H9 (cell line): Measurements from ENCODE around the gene VSIR. TPM values are rescaled to one million over a fixed set of nuclear protein-coding genes. Genes with fewer than 3 reads are reported as not detected.

Experiments used
- DNase-seq: peaks from one replicate; pipeline ENCODE4 v3.0.0-alpha.2; 2017
- H2AFZ ChIP-seq: one replicate; pipeline ENCODE4 v1.6.1; 2013; ENCODE audit warnings: mild to moderate bottlenecking, low read length, control low read depth, moderate library complexity
- H2AK5ac ChIP-seq: 2 replicates; pipeline ENCODE4 v1.6.1; 2013; ENCODE audit warnings: low read length, control low read depth, mixed read lengths; ENCODE audit not compliant: insufficient read length
- H2BK120ac ChIP-seq: one replicate; pipeline ENCODE4 v1.6.1; 2013; ENCODE audit warnings: low read depth, mild to moderate bottlenecking, low read length, control low read depth, inconsistent platforms; ENCODE audit not compliant: poor library complexity, severe bottlenecking
- H2BK12ac ChIP-seq: 2 replicates; pipeline ENCODE4 v1.6.1; 2013; ENCODE audit warnings: low read length, control low read depth, mixed read lengths, low read depth; ENCODE audit not compliant: insufficient read length
- H2BK15ac ChIP-seq: 2 replicates; pipeline ENCODE4 v1.6.1; 2013; ENCODE audit warnings: low read depth, low read length, control low read depth
- H2BK20ac ChIP-seq: one replicate; pipeline ENCODE4 v1.6.1; 2013; ENCODE audit warnings: low read depth, mild to moderate bottlenecking, low read length, control low read depth, inconsistent platforms; ENCODE audit not compliant: poor library complexity, severe bottlenecking
- H2BK5ac ChIP-seq: 2 replicates; pipeline ENCODE4 v1.6.1; 2013; ENCODE audit warnings: low read length, control low read depth, mixed read lengths; ENCODE audit not compliant: insufficient read length
- H3K14ac ChIP-seq: 2 replicates; pipeline ENCODE4 v1.6.1; 2013; ENCODE audit warnings: low read length, control low read depth; ENCODE audit not compliant: insufficient read depth
- H3K18ac ChIP-seq: 2 replicates; pipeline ENCODE4 v1.6.1; 2013; ENCODE audit warnings: low read depth, mild to moderate bottlenecking, mixed read lengths, low read length, control low read depth; ENCODE audit not compliant: insufficient read length
- H3K23ac ChIP-seq: 2 replicates; pipeline ENCODE4 v1.6.1; 2013; ENCODE audit warnings: low read length, control low read depth, mixed read lengths, low read depth; ENCODE audit not compliant: insufficient read length
- H3K23me2 ChIP-seq: 2 replicates; pipeline ENCODE4 v1.6.1; 2013; ENCODE audit warnings: low read depth, mild to moderate bottlenecking, mixed read lengths, low read length, control low read depth; ENCODE audit not compliant: insufficient read length, poor library complexity, severe bottlenecking
- H3K27ac ChIP-seq: 2 replicates; pipeline ENCODE4 v1.5.1; 2013; ENCODE audit warnings: low read length, control low read depth, mixed read lengths, low read depth; ENCODE audit not compliant: insufficient read length
- H3K27me3 ChIP-seq: 2 replicates; pipeline ENCODE4 v1.6.1; 2013; ENCODE audit warnings: low read length, control low read depth, inconsistent platforms; ENCODE audit not compliant: insufficient read depth
- H3K4ac ChIP-seq: 2 replicates; pipeline ENCODE4 v1.6.1; 2013; ENCODE audit warnings: low read depth, mild to moderate bottlenecking, control low read depth, inconsistent platforms, low read length, moderate library complexity
- H3K4me1 ChIP-seq: 2 replicates; pipeline ENCODE4 v1.6.1; 2013; ENCODE audit warnings: low read length, control low read depth, inconsistent platforms; ENCODE audit not compliant: insufficient read depth
- H3K4me2 ChIP-seq: 2 replicates; pipeline ENCODE4 v1.6.1; 2013; ENCODE audit warnings: low read length, control low read depth, mixed read lengths; ENCODE audit not compliant: insufficient read length, insufficient read depth
- H3K56ac ChIP-seq: 2 replicates; pipeline ENCODE4 v1.6.1; 2013; ENCODE audit warnings: low read depth, mild to moderate bottlenecking, mixed read lengths, low read length, control low read depth; ENCODE audit not compliant: insufficient read length
- H3K79me1 ChIP-seq: 2 replicates; pipeline ENCODE4 v1.6.1; 2013; ENCODE audit warnings: low read depth, mild to moderate bottlenecking, moderate library complexity, low read length, control low read depth, inconsistent platforms; ENCODE audit not compliant: insufficient read depth, poor library complexity, severe bottlenecking
- H3K79me2 ChIP-seq: 2 replicates; pipeline ENCODE4 v1.6.1; 2013; ENCODE audit warnings: low read length, control low read depth, inconsistent platforms; ENCODE audit not compliant: insufficient read depth
- H3K9ac ChIP-seq: 2 replicates; pipeline ENCODE4 v1.6.1; 2013; ENCODE audit warnings: low read length, control low read depth, mixed read lengths; ENCODE audit not compliant: insufficient read length; ENCODE audit errors: extremely low read depth
- H3K9me3 ChIP-seq: one replicate; pipeline ENCODE4 v1.6.1; 2013; ENCODE audit warnings: low read depth, low read length, inconsistent platforms; ENCODE audit not compliant: control insufficient read depth
- H3T11ph ChIP-seq: one replicate; pipeline ENCODE4 v1.6.1; 2013; ENCODE audit warnings: mild to moderate bottlenecking, low read length, control low read depth, inconsistent platforms
- H4K20me1 ChIP-seq: one replicate; pipeline ENCODE4 v1.6.1; 2013; ENCODE audit not compliant: control insufficient read depth, insufficient read length, insufficient read depth
- H4K5ac ChIP-seq: 2 replicates; pipeline ENCODE4 v1.6.1; 2013; ENCODE audit warnings: low read depth, mild to moderate bottlenecking, mixed read lengths, low read length, control low read depth; ENCODE audit not compliant: insufficient read length
- H4K8ac ChIP-seq: replicated peaks from 2 replicates; pipeline ENCODE4 v1.6.1; 2013; ENCODE audit warnings: low read length, control low read depth, mixed read lengths, low read depth; ENCODE audit not compliant: insufficient read length
- H4K91ac ChIP-seq: 2 replicates; pipeline ENCODE4 v1.6.1; 2013; ENCODE audit warnings: low read depth, mild to moderate bottlenecking, moderate library complexity, mixed read lengths, low read length, control low read depth; ENCODE audit not compliant: insufficient read length
- H3K27ac Mint-ChIP-seq, 3 experiments: 2 replicates in 2 of 3; 3 replicates in 1 of 3; pipeline ENCODE4 v1.8.0; 2020 to 2021; ENCODE audit warnings: mixed read lengths in 3 of 3, mild to moderate bottlenecking in 1 of 3, moderate library complexity in 1 of 3
- H3K27me3 Mint-ChIP-seq: 2 replicates; pipeline ENCODE4 v1.8.0; 2021; ENCODE audit warnings: low read depth, mild to moderate bottlenecking, moderate library complexity, mixed read lengths
- H3K36me3 Mint-ChIP-seq, 3 experiments: 2 replicates in 2 of 3; 3 replicates in 1 of 3; pipeline ENCODE4 v1.8.0; 2020 to 2021; ENCODE audit warnings: low read depth in 3 of 3, mixed read lengths in 3 of 3; ENCODE audit not compliant: insufficient read depth in 1 of 3
- H3K4me1 Mint-ChIP-seq, 2 experiments: 2 replicates each; pipeline ENCODE4 v1.8.0; 2020; ENCODE audit warnings: mixed read lengths in 2 of 2
- H3K4me3 Mint-ChIP-seq, 2 experiments: 2 replicates in 1 of 2; 3 replicates in 1 of 2; pipeline ENCODE4 v1.8.0; 2020 to 2021; ENCODE audit warnings: mild to moderate bottlenecking in 2 of 2, mixed read lengths in 2 of 2, moderate library complexity in 1 of 2
- H3K9me3 Mint-ChIP-seq, 2 experiments: 2 replicates in 1 of 2; 3 replicates in 1 of 2; pipeline ENCODE4 v1.8.0; 2020; ENCODE audit warnings: mild to moderate bottlenecking in 2 of 2, mixed read lengths in 2 of 2, moderate library complexity in 1 of 2
- CTCF ChIP-seq: fragments of 200-600 bp; sonication (generic); conservative IDR thresholded peaks from 3 replicates; pipeline ENCODE4 v1.8.0; 2021; ENCODE audit warnings: antibody characterized with exemption, mild to moderate bottlenecking
- WGBS: extraction: QIAGEN DNeasy Blood & Tissue Kit; methylation state at CpG from one replicate; pipeline ENCODE4 v1.1.7; 2013; ENCODE audit warnings: missing lambda C conversion rate, low lambda C conversion rate, mixed read lengths; ENCODE audit not compliant: insufficient read length; ENCODE audit errors: extremely low coverage; 5-methylcytosine and 5-hydroxymethylcytosine counted together
- total RNA-seq: library from RNA; stranded (reverse); gene quantifications from 2 replicates; pipeline ENCODE4 v1.2.1, GENCODE V29; 2021

Gene VSIR
- total RNA-seq, 1 experiment from 2014 or later = 0.11 TPM

GRCh38 chr10:71727105-71727737, 46.1 kb downstream of the VSIR start:
- H4K91ac ChIP-seq = no peak overlapping the region
- H2AK5ac ChIP-seq = no peak overlapping the region

More at GRCh38 chr10:71727105-71727737, 46.1 kb downstream of the VSIR start:
- H3K4me2 ChIP-seq = no peak overlapping the region
- no peaks in the 10 kb centered on the region for H3K23me2 ChIP-seq
- H2BK120ac ChIP-seq = no peak overlapping the region
- DNase-seq = no peak
- Mint-ChIP-seq H3K9me3 (no peaks in the 10 kb centered on the region), H3K27me3 (peaks cover 6% of the 10 kb centered on the region), H3K4me1 (peaks cover 4 to 7% of the 10 kb centered on the region in 2 experiments; a peak in 3 of 4 replicates), H3K4me3 (no peak overlapping the region), H3K27ac (no peak overlapping the region; a peak in 1 of 7 replicates), H3K36me3 (no peaks in the 10 kb centered on the region; a peak in 1 of 7 replicates)
- H3K9ac ChIP-seq = no peak overlapping the region
- no peak overlapping the region for H3K23ac ChIP-seq
- no peak overlapping the region for H3T11ph ChIP-seq
- no peak overlapping the region for H2BK20ac ChIP-seq
- H2BK12ac ChIP-seq = no peak overlapping the region
- no peak overlapping the region for H4K5ac ChIP-seq
- no peak overlapping the region for H2BK15ac ChIP-seq
- H3K4me1 ChIP-seq = no peaks in the 10 kb centered on the region
- no peak overlapping the region; the same call in 1 of the 2 replicates for H3K14ac ChIP-seq
- WGBS = no CpG with 5 or more reads among the region's 12 CpGs
- no peak overlapping the region for H3K56ac ChIP-seq
- H3K27ac ChIP-seq = no peak overlapping the region
- H3K4ac ChIP-seq = no peak overlapping the region
- no peaks in the 10 kb centered on the region; the same call in 1 of the 2 replicates for H3K27me3 ChIP-seq
- H3K9me3 ChIP-seq = no peaks in the 10 kb centered on the region
- no peaks in the 10 kb centered on the region for H3K79me1 ChIP-seq
- no peak overlapping the region for H2BK5ac ChIP-seq
- no peaks in the 10 kb centered on the region for H4K20me1 ChIP-seq
- no peak overlapping the region for H3K18ac ChIP-seq
- no peak overlapping the region for H2AFZ ChIP-seq
- H3K79me2 ChIP-seq = no peaks in the 10 kb centered on the region
- no peak overlapping the region for H4K8ac ChIP-seq
- TF ChIP-seq CTCF = no peak
